Measurements from ENCODE around the gene TLE2.

- no peak for TF ChIP-seq EZH2 (IDR thresholded peaks at IDR 0.05; ENCODE audit: borderline replicate concordance)
- no peak for TF ChIP-seq CTCF (IDR thresholded peaks at IDR 0.05; ENCODE audit: poor library complexity)
Observed at GRCh38 chr19:2974342-2975041, 54.6 kb downstream of the TLE2 start.
